ENCODE measurements around the gene CDH23.

Gene CDH23

GRCh38 chr10:71517298-71518169 is 120.8 kb downstream of the CDH23 start:
- no peak for DNase-seq (ENCODE audit: low read depth)

GRCh38 chr10:71520042-71520441 is 123.3 kb downstream of the CDH23 start:
- no peak for DNase-seq (ENCODE audit: low read depth)

DNA sequence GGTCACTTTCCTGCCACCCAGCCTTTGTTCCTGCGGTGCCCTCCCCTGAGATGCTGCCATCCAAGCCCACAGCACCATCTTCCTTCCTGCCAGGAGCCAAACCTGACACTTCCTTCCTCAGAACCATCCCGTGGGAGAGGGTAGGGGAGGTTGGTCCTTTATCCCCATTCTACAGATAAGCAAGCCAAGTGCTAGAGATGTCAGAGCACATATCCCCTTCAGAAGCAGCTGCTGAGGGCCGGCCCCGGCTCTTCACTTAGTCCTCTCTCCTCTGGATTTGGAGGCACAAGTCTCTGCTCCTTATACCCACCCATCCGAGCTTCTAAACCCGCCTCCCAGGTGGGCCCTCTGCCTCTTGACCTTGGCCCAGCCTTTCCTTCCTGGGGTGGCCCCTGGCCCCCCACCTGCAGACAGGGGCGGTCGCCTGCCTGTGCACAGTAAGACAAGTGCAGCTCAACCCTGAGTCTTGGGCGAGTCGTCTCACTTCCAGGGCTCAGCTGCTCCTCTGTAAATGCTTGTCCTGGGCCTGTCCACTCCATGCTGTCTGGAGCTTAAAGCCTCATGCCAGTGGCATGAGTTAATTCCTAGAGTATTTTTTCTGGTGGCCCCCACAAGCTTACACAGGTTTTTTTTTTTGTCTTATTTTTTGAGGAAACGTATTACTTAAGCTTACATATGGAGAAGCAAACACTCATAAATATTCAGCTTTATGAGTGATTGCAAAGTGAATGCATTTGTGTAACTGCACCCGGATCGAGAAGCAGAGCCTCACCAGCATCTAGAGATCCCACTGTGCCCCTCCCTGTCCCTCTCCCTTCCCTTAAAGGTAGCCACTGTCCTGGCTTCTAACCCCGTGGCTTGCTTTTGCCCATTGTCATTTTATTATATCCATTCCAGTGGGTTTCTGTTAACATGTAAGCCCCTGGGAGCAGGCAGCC is 125.1 kb downstream of the CDH23 start:
- no peak for DNase-seq (ENCODE audit: low read depth)

GRCh38 chr10:71522442-71523144 is 125.9 kb downstream of the CDH23 start:
- DNase-seq (ENCODE audit: low read depth): no peak

DNA sequence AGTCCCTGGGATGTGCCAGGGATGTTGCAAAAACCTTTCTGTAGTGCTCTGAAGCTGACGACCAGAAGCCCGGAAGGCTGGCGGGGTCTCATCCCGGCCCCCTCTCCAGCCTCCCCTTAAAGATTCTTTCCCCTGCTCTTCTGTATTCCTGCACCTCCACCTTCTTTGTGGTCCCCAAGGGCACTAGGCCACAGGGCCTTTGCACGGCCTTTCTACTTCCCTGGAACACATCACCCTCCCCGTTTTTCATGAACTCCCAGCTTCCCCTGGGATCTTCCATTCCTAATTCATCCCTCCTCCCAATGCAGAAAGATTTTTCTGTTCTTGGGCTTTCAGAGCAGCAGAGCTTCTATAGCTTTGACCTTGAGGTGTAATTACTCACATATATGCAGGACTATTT is 127.0 kb downstream of the CDH23 start:
- DNase-seq (ENCODE audit: low read depth): no peak

- no peak for DNase-seq (ENCODE audit: low read depth)
These were observed 128.4 kb downstream of the CDH23 start for GRCh38 chr10:71525092-71525491.

- no peak for DNase-seq (ENCODE audit: low read depth)
These were observed 129.0 kb downstream of the CDH23 start for GRCh38 chr10:71525721-71526120.

DNA sequence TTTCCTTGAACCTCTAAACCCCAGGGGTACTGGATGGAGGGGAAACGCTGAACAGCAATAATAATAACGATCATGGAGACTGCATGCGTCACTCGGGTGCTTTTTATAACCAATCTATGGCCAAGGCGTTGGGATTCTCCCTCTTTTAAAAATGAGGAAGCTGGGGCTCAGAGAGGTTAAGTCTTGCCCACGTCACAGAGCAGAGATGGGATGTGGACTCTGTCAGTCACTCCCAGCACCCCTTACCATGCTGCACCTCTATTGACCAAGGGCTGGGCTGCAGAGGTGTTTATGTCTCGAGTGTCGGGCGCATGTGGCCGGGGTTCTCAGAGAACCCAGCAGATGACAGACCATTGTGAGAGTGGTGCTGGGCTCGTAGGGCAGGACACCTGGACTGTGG is 129.9 kb downstream of the CDH23 start:
- DNase-seq (ENCODE audit: low read depth): no peak

DNA sequence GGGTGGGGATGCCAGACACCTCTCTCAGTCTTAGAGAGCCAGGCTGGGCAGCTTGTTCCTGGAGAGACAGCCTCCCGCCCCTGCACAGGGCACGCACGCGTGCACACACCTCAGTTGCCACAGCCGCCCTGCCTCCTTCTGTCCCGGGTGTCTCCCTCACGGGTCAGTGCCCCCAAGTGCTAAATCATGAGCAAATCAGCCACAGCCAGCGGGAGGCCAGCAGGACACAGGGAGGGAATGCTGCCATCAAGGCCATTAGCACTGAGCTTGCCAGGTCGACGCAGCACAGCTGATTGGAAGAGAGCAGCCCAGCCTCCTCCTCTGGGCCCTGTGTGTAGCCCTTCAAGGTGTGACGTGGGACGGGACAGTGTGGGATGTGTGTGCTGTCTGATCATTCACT is 130.4 kb downstream of the CDH23 start:
- DNase-seq (ENCODE audit: low read depth): no peak

DNA sequence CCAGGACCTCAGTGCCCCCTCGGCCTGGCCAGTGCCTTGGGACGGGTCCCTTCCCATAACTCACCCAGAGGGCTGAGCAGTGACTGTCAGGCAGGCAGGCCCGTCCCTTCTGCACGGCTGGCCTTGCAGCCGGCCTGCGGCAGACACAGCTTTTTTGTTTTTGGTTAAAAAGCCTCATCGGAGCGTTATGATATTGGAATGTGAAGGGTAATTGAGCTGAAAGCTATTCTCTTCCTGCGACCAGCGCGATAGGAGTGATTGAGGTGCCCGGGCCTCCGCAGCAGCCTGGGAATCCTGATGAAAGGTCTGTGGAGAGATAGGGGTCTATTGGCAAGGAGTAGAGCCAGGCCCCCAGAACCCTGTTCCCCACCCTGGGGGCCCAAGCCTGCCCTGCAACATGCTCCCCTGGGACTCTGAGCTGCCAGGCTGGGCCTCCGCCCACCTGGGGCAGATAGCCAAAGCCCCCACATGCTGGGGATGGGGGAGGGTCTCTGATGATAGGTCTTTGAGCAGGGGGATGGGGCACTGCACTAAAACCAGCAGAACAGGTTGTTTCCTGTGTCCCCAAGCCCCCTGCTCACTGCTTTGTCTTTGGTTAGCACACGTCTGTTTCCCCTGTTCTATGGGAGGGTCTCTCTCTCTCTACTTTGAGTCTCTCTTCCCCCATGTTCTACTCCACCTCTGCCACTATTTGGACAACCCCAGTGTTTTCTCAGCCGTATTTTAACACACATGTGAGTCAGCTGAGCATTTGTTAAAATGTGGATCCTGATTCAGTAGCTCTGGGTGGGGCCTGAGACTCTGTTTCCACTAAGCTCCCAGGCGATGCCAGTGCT is 131.9 kb downstream of the CDH23 start:
- DNase-seq (ENCODE audit: low read depth): no peak

GRCh38 chr10:71529207-71529827 is 132.6 kb downstream of the CDH23 start:
- no peak for DNase-seq (ENCODE audit: low read depth)

DNA sequence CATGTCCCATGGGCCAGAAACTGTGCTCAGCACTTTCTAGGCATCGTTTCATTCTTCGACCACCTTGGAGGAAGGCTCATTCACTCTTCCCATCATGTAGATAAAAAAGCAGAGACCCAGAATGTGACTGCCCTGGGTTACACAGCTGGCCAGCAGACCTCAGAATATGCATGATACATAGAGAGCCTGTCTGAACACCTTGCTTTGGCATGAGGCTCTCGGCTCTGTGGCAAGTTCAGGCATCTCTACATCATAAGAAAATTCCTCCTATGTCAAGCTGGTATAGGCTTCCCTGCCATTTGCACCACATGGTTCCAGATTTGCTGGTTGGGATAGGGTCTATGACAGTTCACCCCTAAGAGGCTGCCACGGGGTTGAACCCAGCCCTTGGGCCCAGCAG is 134.1 kb downstream of the CDH23 start:
- no peak for DNase-seq (ENCODE audit: low read depth)

- no peak for DNase-seq (ENCODE audit: low read depth)
These were observed 135.0 kb downstream of the CDH23 start for GRCh38 chr10:71531485-71532446.

DNA sequence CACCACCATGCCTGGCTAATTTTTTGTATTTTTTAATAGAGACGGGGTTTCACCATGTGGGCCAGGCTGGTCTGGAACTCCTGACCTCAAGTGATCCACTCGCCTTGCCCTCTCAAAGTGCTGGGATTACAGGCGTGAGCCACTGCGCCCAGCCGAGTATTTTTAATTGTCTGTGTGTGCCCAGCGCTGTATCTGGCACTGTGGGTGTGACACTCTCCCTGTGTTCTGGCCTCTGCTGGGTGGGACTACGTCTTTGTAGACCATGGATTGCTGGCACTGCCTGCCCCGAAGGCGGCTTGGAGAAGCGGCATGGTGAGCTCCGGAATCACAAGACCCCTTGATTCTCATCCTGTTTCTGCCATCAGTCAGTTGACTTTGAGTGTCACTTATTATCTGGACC is 136.2 kb downstream of the CDH23 start:
- no peak for DNase-seq (ENCODE audit: low read depth)

- no peak for DNase-seq (ENCODE audit: low read depth)
These were observed 137.2 kb downstream of the CDH23 start for GRCh38 chr10:71533936-71534335.

DNA sequence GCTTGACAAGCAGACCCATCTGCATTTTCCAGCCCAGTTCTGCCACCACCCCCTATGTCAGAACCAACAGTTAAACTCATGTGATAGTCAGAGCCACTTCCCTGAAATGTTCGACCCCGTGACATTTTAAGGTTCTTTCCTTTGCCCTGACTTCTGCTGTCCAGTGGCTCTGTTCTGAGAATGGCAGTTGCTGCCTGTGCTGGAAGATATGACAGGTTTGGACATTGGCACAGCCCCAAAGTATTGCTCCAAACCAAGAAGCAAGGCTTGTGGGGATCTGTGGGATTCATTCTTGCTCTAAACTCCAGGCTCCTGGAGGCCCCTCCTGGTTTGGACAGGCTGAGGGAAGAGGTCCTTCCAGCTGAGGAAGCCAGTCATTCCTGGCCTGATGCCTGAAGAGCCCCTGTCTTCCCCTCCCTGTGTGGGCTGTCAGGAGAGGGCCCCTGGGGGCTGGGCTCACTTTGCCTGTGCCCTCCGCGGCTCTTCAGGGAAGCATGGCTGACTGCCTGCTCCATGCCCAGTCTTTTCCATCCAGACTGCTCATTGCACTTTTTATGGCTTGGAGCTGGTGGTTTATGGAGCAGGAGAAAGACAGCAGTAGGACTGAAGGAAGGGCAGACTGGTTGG is 138.0 kb downstream of the CDH23 start:
- DNase-seq (ENCODE audit: low read depth): no peak

GRCh38 chr10:71536332-71536731 is 139.6 kb downstream of the CDH23 start:
- DNase-seq (ENCODE audit: low read depth): no peak

- DNase-seq (ENCODE audit: low read depth): no peak
These were observed 140.4 kb downstream of the CDH23 start for GRCh38 chr10:71537125-71537524.

- DNase-seq (ENCODE audit: low read depth): no peak
These were observed 141.0 kb downstream of the CDH23 start for GRCh38 chr10:71537681-71538080.

Data from stimulated activated CD8-positive, alpha-beta memory T cell treated with anti-CD3 and anti-CD28 coated beads, Interleukin-12 subunit alpha, Interleukin-12 subunit beta, amount 100 ng/mL, for 4 hours (primary cell).